HEK293 (cell line): ENCODE results near the gene LCOR.
"Not testable (repeated sequence)": the region's sequence is repeated elsewhere in the genome, so short reads cannot be mapped to it uniquely, and the experiment has no call there.

Experiments used
- CTCF ChIA-PET: fragments of 350-600 bp; formaldehyde crosslinking; extraction: SDS; loops from one replicate; lab custom pipeline; 2021; ENCODE audit warnings: antibody characterized with exemption; lab: Yijun Ruan, JAX
- POLR2A ChIA-PET: fragments of 300-600 bp; formaldehyde crosslinking; extraction: SDS; loops from one replicate; lab custom pipeline; 2020; ENCODE audit warnings: antibody characterized with exemption, inconsistent platforms; lab: Yijun Ruan, JAX
- H3K27ac ChIP-seq: fragments of 200-500 bp; sonication (Bioruptor generic); 2 replicates; pipeline ENCODE4 v1.5.1; 2014; ENCODE audit warnings: low read depth, low read length, control low read depth, inconsistent platforms; ENCODE audit errors: extremely low read depth
- H3K36me3 ChIP-seq, 2 experiments: fragments of 200-500 bp in 1 of 2; sonication (Bioruptor generic) in 1 of 2; 1 replicate in 1 of 2; 2 replicates in 1 of 2; pipeline ENCODE4 v1.5.1; 2014 to 2017; ENCODE audit warnings: inconsistent platforms in 2 of 2, low read length in 2 of 2; ENCODE audit not compliant: control insufficient read depth in 2 of 2, insufficient read depth in 1 of 2
- H3K4me1 ChIP-seq: fragments of 200-500 bp; sonication (Bioruptor generic); 2 replicates; pipeline ENCODE4 v1.5.1; 2014; ENCODE audit warnings: mild to moderate bottlenecking, low read length, inconsistent platforms; ENCODE audit not compliant: control insufficient read depth, insufficient read depth
- H3K4me3 ChIP-seq: 2 replicates; pipeline ENCODE4 v1.5.1; 2011; ENCODE audit warnings: low read depth, mild to moderate bottlenecking, control low read depth, low read length, moderate library complexity
- H3K9me3 ChIP-seq: fragments of 200-500 bp; sonication (Bioruptor generic); 2 replicates; pipeline ENCODE4 v1.5.1; 2014; ENCODE audit warnings: low read depth, low read length, inconsistent platforms; ENCODE audit not compliant: control insufficient read depth, insufficient read depth
- IKZF3 ChIP-seq: fragments of 450-650 bp; IDR thresholded peaks from 2 replicates; pipeline ENCODE4 v1.5.0; 2018; ENCODE audit warnings: missing biosample characterization, mild to moderate bottlenecking, missing genetic modification characterization, moderate library complexity
- ZBTB7A ChIP-seq: fragments of 450-650 bp; formaldehyde crosslinking; IDR thresholded peaks from 2 replicates; pipeline ENCODE4 v1.5.1; 2016; ENCODE audit warnings: low read depth, missing biosample characterization, missing genetic modification characterization
- ZEB2 ChIP-seq: fragments of 450-650 bp; formaldehyde crosslinking; IDR thresholded peaks from 2 replicates; pipeline ENCODE4 v1.5.1; 2016; ENCODE audit warnings: missing biosample characterization, missing genetic modification characterization
- ZFP37 ChIP-seq: fragments of 450-650 bp; formaldehyde crosslinking; IDR thresholded peaks from 2 replicates; pipeline ENCODE4 v1.5.1; 2016; ENCODE audit warnings: missing biosample characterization, missing genetic modification characterization
- ZNF121 ChIP-seq: fragments of 450-650 bp; formaldehyde crosslinking; IDR thresholded peaks from 2 replicates; pipeline ENCODE4 v1.5.1; 2016; ENCODE audit warnings: missing biosample characterization, missing genetic modification characterization
- ZNF175 ChIP-seq: fragments of 450-650 bp; formaldehyde crosslinking; IDR thresholded peaks from 2 replicates; pipeline ENCODE4 v1.5.1; 2016; ENCODE audit warnings: missing biosample characterization, missing genetic modification characterization
- ZNF394 ChIP-seq: fragments of 450-650 bp; formaldehyde crosslinking; IDR thresholded peaks from 2 replicates; pipeline ENCODE4 v1.5.1; 2016; ENCODE audit warnings: missing biosample characterization, missing genetic modification characterization, mild to moderate bottlenecking, moderate library complexity, borderline replicate concordance
- ZNF426 ChIP-seq: fragments of 450-650 bp; formaldehyde crosslinking; IDR thresholded peaks from 2 replicates; pipeline ENCODE4 v1.5.1; 2017; ENCODE audit warnings: missing biosample characterization, missing genetic modification characterization, mild to moderate bottlenecking, inconsistent platforms, moderate library complexity
- ZNF600 ChIP-seq: fragments of 450-650 bp; formaldehyde crosslinking; IDR thresholded peaks from 2 replicates; pipeline ENCODE4 v1.5.1; 2016; ENCODE audit warnings: missing biosample characterization, missing genetic modification characterization
- ZNF623 ChIP-seq: fragments of 450-650 bp; formaldehyde crosslinking; IDR thresholded peaks from 2 replicates; pipeline ENCODE4 v1.5.1; 2016; ENCODE audit warnings: missing biosample characterization, missing genetic modification characterization
- ZNF677 ChIP-seq: fragments of 450-650 bp; IDR thresholded peaks from 2 replicates; pipeline ENCODE4 v1.5.0; 2018; ENCODE audit warnings: missing biosample characterization, mild to moderate bottlenecking, missing genetic modification characterization, moderate library complexity
- TF ChIP-seq, protein P1 (sequence below): fragments of 450-650 bp; formaldehyde crosslinking; conservative IDR thresholded peaks from 2 replicates; pipeline ENCODE4 v1.5.1; 2016; ENCODE audit warnings: low read depth, missing biosample characterization, missing genetic modification characterization
- TF ChIP-seq, protein P2 (sequence below): fragments of 450-650 bp; formaldehyde crosslinking; conservative IDR thresholded peaks from 2 replicates; pipeline ENCODE4 v1.5.1; 2016; ENCODE audit warnings: low read depth, missing biosample characterization, missing genetic modification characterization
- TF ChIP-seq, protein P3 (sequence below): fragments of 450-650 bp; formaldehyde crosslinking; IDR thresholded peaks from 2 replicates; pipeline ENCODE4 v1.5.1; 2016; ENCODE audit warnings: missing biosample characterization, missing genetic modification characterization, low read depth
- TF ChIP-seq, protein P4 (sequence below): fragments of 450-650 bp; formaldehyde crosslinking; IDR thresholded peaks from 2 replicates; pipeline ENCODE4 v1.5.1; 2016; ENCODE audit warnings: missing biosample characterization, missing genetic modification characterization

The LCOR gene

DNA sequence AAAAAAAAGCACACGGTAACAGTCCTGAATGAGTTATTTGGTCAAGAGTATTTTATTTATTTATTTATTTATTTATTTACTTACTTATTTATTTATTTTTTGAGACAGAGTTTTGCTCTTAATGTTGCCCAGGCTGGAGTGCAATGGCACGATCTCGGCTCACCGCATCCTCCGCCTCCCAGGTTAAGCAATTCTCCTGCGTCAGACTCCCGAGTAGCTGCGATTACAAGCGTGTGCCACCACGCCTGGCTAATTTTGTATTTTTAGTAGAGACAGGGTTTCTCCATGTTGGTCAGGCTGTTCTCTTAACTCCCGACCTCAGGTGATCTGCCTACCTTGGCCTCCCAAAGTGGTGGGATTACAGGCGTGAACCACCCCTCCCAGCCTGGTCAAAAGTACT, 15.3 kb downstream of the LCOR start:
- H3K36me3 ChIP-seq, POLR2A ChIA-PET, H3K4me3 ChIP-seq, H3K9me3 ChIP-seq, H3K27ac ChIP-seq, H3K4me1 ChIP-seq: not testable (repeated sequence)
- CTCF ChIA-PET, result interaction anchor here (0.6 kb wide), 2 partner anchors 100 to 190 kb away, joined by 3 read pairs; no protein-coding TSS in a partner anchor
- 0 out of 2 replicates have a peak, but pooled peaks have one; percentile 13 for TF ChIP-seq ZNF623 (tag by site-specific recombination)
- TF ChIP-seq ZNF426 (tag by site-specific recombination), result peak; percentile 24
- TF ChIP-seq, protein P1, sequence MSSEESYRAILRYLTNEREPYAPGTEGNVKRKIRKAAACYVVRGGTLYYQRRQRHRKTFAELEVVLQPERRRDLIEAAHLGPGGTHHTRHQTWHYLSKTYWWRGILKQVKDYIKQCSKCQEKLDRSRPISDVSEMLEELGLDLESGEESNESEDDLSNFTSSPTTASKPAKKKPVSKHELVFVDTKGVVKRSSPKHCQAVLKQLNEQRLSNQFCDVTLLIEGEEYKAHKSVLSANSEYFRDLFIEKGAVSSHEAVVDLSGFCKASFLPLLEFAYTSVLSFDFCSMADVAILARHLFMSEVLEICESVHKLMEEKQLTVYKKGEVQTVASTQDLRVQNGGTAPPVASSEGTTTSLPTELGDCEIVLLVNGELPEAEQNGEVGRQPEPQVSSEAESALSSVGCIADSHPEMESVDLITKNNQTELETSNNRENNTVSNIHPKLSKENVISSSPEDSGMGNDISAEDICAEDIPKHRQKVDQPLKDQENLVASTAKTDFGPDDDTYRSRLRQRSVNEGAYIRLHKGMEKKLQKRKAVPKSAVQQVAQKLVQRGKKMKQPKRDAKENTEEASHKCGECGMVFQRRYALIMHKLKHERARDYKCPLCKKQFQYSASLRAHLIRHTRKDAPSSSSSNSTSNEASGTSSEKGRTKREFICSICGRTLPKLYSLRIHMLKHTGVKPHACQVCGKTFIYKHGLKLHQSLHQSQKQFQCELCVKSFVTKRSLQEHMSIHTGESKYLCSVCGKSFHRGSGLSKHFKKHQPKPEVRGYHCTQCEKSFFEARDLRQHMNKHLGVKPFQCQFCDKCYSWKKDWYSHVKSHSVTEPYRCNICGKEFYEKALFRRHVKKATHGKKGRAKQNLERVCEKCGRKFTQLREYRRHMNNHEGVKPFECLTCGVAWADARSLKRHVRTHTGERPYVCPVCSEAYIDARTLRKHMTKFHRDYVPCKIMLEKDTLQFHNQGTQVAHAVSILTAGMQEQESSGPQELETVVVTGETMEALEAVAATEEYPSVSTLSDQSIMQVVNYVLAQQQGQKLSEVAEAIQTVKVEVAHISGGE, result 0 out of 2 replicates have a peak, but pooled peaks have one; percentile 28
- peak; percentile 47; the same call in 1 of the 2 replicates for TF ChIP-seq ZNF394
- TF ChIP-seq, protein P2, sequence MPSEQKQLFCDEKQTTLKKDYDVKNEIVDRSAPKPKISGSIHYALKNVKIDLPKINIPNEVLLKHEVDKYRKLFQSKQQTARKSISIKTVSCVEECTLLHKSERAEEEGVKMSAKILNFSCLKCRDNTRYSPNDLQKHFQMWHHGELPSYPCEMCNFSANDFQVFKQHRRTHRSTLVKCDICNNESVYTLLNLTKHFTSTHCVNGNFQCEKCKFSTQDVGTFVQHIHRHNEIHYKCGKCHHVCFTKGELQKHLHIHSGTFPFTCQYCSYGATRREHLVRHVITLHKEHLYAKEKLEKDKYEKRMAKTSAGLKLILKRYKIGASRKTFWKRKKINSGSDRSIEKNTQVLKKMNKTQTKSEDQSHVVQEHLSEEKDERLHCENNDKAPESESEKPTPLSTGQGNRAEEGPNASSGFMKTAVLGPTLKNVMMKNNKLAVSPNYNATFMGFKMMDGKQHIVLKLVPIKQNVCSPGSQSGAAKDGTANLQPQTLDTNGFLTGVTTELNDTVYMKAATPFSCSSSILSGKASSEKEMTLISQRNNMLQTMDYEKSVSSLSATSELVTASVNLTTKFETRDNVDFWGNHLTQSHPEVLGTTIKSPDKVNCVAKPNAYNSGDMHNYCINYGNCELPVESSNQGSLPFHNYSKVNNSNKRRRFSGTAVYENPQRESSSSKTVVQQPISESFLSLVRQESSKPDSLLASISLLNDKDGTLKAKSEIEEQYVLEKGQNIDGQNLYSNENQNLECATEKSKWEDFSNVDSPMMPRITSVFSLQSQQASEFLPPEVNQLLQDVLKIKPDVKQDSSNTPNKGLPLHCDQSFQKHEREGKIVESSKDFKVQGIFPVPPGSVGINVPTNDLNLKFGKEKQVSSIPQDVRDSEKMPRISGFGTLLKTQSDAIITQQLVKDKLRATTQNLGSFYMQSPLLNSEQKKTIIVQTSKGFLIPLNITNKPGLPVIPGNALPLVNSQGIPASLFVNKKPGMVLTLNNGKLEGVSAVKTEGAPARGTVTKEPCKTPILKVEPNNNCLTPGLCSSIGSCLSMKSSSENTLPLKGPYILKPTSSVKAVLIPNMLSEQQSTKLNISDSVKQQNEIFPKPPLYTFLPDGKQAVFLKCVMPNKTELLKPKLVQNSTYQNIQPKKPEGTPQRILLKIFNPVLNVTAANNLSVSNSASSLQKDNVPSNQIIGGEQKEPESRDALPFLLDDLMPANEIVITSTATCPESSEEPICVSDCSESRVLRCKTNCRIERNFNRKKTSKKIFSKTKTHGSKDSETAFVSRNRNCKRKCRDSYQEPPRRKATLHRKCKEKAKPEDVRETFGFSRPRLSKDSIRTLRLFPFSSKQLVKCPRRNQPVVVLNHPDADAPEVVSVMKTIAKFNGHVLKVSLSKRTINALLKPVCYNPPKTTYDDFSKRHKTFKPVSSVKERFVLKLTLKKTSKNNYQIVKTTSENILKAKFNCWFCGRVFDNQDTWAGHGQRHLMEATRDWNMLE, result 0 out of 2 replicates have a peak, but pooled peaks have one; percentile 27
- TF ChIP-seq, all 188 proteins: peak for 5; not testable (repeated sequence) for 183

DNA sequence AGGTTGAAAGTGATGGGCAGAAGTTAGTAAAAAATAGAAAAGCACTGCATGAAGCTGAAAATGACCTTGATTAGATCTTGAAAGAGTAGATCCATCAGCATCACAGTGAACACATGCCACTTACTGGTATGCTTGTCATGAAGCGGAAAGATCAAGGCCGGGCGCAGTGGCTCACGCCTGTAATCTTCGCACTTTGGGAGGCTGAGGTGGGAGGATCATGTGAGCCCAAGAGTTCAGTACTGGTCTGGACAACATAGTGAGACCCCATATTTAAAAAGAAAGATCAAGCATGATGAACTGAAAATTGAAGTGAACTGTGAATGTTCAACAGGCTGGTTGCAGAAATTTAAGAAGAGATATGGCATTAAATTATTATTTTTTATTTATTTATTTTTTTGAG, 18.0 kb downstream of the LCOR start:
- Histone ChIP-seq H3K4me1 (no peaks in the 10 kb centered on the region), H3K9me3 (no peaks in the 10 kb centered on the region), H3K36me3 (peaks cover 0 to 6% of the 10 kb centered on the region in 2 experiments; a peak in 2 of 3 replicates), H3K4me3 (no peak overlapping the region), H3K27ac (no peak overlapping the region)
- TF ChIP-seq ZNF121 (tag by site-specific recombination) (peak; percentile 73; the same call in 1 of the 2 replicates), IKZF3 (tag by site-specific recombination) (no peak)
- ChIA-PET CTCF (interaction anchor here (0.6 kb wide), 1 partner anchor 481 kb away, joined by 3 read pairs; no protein-coding TSS in a partner anchor), POLR2A (no interaction called here)

DNA sequence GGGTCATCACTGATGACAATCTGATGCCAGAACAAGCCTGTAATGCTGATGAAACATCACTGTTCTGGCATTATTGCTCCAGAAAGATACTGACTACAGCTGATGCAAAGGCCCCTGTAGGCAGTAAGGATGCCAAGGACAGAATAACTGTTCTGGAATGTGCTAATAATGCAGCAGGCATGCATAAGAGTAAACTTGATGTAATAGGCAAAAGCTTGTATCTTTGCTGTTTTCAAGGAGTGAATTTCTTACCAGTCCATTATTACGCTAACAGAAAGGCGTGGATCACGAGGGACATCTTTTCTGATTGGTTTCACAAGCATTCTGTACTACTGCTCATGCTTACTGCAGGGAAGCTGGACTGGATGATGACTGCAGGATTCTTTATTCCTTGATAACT, 18.7 kb downstream of the LCOR start:
- H3K27ac ChIP-seq, result no peak overlapping the region
- ChIA-PET CTCF (no interaction called here), POLR2A (no interaction called here)
- no peaks in the 10 kb centered on the region for H3K4me1 ChIP-seq
- peaks cover 0 to 6% of the 10 kb centered on the region in 2 experiments; a peak in 2 of 3 replicates for H3K36me3 ChIP-seq
- no peak overlapping the region for H3K4me3 ChIP-seq
- H3K9me3 ChIP-seq, result no peaks in the 10 kb centered on the region
- no peak for TF ChIP-seq ZNF677 (tag by site-specific recombination)
- peak; percentile 94 for TF ChIP-seq ZNF600 (tag by site-specific recombination)
- TF ChIP-seq IKZF3 (tag by site-specific recombination), result no peak
- no peak for TF ChIP-seq ZBTB7A (tag by site-specific recombination)
- no peak for TF ChIP-seq ZEB2 (tag by site-specific recombination)
- no peak for TF ChIP-seq ZFP37 (tag by site-specific recombination)
- no peak for TF ChIP-seq ZNF175 (tag by site-specific recombination)
- TF ChIP-seq, protein P3, sequence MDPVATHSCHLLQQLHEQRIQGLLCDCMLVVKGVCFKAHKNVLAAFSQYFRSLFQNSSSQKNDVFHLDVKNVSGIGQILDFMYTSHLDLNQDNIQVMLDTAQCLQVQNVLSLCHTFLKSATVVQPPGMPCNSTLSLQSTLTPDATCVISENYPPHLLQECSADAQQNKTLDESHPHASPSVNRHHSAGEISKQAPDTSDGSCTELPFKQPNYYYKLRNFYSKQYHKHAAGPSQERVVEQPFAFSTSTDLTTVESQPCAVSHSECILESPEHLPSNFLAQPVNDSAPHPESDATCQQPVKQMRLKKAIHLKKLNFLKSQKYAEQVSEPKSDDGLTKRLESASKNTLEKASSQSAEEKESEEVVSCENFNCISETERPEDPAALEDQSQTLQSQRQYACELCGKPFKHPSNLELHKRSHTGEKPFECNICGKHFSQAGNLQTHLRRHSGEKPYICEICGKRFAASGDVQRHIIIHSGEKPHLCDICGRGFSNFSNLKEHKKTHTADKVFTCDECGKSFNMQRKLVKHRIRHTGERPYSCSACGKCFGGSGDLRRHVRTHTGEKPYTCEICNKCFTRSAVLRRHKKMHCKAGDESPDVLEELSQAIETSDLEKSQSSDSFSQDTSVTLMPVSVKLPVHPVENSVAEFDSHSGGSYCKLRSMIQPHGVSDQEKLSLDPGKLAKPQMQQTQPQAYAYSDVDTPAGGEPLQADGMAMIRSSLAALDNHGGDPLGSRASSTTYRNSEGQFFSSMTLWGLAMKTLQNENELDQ (tag by site-specific recombination), result no peak
- TF ChIP-seq, protein P4, sequence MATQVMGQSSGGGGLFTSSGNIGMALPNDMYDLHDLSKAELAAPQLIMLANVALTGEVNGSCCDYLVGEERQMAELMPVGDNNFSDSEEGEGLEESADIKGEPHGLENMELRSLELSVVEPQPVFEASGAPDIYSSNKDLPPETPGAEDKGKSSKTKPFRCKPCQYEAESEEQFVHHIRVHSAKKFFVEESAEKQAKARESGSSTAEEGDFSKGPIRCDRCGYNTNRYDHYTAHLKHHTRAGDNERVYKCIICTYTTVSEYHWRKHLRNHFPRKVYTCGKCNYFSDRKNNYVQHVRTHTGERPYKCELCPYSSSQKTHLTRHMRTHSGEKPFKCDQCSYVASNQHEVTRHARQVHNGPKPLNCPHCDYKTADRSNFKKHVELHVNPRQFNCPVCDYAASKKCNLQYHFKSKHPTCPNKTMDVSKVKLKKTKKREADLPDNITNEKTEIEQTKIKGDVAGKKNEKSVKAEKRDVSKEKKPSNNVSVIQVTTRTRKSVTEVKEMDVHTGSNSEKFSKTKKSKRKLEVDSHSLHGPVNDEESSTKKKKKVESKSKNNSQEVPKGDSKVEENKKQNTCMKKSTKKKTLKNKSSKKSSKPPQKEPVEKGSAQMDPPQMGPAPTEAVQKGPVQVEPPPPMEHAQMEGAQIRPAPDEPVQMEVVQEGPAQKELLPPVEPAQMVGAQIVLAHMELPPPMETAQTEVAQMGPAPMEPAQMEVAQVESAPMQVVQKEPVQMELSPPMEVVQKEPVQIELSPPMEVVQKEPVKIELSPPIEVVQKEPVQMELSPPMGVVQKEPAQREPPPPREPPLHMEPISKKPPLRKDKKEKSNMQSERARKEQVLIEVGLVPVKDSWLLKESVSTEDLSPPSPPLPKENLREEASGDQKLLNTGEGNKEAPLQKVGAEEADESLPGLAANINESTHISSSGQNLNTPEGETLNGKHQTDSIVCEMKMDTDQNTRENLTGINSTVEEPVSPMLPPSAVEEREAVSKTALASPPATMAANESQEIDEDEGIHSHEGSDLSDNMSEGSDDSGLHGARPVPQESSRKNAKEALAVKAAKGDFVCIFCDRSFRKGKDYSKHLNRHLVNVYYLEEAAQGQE (tag by site-specific recombination), result no peak
